ENCODE data around the gene G6PC2. TPM values are rescaled to one million over a fixed set of nuclear protein-coding genes. Genes with fewer than 3 reads are reported as not detected.

The G6PC2 gene
- total RNA-seq, 1 donor from 2014 or later, result not detected

DNA sequence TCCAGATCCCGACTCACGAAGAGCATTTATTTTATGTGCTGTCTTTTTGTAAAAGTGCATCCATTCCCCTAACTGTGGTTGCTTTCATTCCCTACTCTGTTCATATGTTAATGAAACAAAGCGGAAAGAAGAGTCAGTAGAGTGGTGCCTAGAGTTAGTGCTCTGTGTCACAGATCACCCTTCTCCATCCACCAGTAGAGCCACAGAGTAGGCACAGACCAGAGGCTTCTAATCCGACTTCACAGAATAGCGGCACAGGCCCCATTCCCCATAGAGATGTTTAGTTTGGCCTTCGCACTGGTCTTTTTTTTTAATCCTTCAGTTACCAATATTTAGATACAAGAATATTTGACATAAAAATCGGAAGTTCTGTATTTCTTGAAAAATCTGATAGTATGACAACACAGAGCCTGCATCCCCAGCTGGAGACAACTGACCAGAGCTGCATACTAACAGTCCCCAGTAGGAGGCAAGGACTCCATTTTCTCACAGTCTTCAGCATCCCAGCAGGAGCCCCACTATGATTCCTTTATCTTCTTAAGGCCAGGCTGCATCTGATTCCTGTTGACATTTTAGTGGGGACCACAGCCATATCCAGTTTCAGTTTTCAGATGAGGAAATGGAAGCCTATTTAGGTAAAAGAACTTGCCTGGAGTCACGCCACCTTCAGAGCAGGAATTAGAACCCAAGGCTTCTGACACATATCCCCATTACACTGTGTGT lies 7.0 kb downstream of the G6PC2 start:
- no peak overlapping the region for H3K27ac ChIP-seq
- H3K9me3 ChIP-seq, result no peaks in the 10 kb centered on the region
- H3K36me3 ChIP-seq, result no peaks in the 10 kb centered on the region
- H3K4me1 ChIP-seq, result no peaks in the 10 kb centered on the region
- H3K27me3 ChIP-seq, result no peaks in the 10 kb centered on the region
- no peak for DNase-seq (ENCODE audit: low spot score in 2 of 2)
- H3K4me3 ChIP-seq, result no peak overlapping the region
- intact Hi-C loops (cut with DNase I), result no loop called here
- TF ChIP-seq, protein P1, sequence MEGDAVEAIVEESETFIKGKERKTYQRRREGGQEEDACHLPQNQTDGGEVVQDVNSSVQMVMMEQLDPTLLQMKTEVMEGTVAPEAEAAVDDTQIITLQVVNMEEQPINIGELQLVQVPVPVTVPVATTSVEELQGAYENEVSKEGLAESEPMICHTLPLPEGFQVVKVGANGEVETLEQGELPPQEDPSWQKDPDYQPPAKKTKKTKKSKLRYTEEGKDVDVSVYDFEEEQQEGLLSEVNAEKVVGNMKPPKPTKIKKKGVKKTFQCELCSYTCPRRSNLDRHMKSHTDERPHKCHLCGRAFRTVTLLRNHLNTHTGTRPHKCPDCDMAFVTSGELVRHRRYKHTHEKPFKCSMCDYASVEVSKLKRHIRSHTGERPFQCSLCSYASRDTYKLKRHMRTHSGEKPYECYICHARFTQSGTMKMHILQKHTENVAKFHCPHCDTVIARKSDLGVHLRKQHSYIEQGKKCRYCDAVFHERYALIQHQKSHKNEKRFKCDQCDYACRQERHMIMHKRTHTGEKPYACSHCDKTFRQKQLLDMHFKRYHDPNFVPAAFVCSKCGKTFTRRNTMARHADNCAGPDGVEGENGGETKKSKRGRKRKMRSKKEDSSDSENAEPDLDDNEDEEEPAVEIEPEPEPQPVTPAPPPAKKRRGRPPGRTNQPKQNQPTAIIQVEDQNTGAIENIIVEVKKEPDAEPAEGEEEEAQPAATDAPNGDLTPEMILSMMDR (IDR thresholded peaks at IDR 0.05), result no peak

DNA sequence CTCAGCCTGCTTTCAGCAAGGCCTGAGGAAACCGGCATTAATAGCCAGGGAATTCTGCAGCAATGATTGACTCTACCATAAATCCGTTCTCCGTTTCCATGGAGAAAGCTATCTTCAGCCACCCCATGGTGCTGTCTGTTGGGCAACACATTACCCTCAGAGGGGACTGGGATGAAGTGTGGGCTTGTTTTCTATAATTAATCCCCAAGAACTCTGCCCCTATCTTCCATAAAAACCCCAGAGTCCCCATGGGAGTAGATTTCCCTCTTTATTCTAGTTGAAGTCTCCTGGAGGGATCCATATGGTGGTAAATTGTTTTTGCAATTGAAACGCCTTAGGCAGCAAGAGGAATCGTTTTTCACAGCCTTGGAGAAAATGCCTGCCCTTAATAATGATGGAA lies 9.2 kb downstream of the G6PC2 start:
- intact Hi-C loops (cut with DNase I), result loop anchor here (10.0 kb wide), 1 partner anchor 566 kb away; no protein-coding TSS in a partner anchor
- H3K27ac ChIP-seq, result no peak overlapping the region
- H3K4me1 ChIP-seq, result no peaks in the 10 kb centered on the region
- TF ChIP-seq, protein P1 (IDR thresholded peaks at IDR 0.05), result no peak
- no peaks in the 10 kb centered on the region for H3K27me3 ChIP-seq
- no peaks in the 10 kb centered on the region for H3K36me3 ChIP-seq
- DNase-seq (ENCODE audit: low spot score in 2 of 2), result no peak
- H3K9me3 ChIP-seq, result no peaks in the 10 kb centered on the region
- no peak overlapping the region for H3K4me3 ChIP-seq

DNA sequence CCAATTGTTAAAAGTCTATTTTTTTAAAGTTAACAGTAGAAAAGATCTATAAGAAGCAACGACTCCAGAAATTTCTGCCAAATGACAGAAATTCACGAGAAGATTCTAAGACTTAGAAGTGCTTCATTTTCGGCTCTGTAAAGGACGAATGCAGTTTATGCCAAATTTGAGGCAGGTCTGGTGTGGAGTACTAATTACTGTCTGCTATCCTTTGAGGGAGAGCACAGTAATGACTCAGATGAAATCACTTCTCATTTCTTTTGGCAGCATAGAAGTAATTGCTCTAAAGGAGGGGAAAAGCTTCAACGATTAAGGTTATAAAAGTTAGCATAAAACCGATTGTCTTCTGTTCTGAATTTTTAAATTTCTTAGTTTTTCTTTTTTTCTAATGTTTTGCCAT lies 11.4 kb downstream of the G6PC2 start:
- intact Hi-C loops (cut with DNase I), result loop anchor here (10.0 kb wide), 1 partner anchor 568 kb away; no protein-coding TSS in a partner anchor
- TF ChIP-seq, protein P1 (IDR thresholded peaks at IDR 0.05), result no peak
- no peak for DNase-seq (ENCODE audit: low spot score in 2 of 2)
- H3K36me3 ChIP-seq, result no peaks in the 10 kb centered on the region
- no peaks in the 10 kb centered on the region for H3K9me3 ChIP-seq
- H3K4me3 ChIP-seq, result no peak overlapping the region
- H3K27ac ChIP-seq, result no peak overlapping the region
- no peaks in the 10 kb centered on the region for H3K27me3 ChIP-seq
- no peaks in the 10 kb centered on the region for H3K4me1 ChIP-seq

DNA sequence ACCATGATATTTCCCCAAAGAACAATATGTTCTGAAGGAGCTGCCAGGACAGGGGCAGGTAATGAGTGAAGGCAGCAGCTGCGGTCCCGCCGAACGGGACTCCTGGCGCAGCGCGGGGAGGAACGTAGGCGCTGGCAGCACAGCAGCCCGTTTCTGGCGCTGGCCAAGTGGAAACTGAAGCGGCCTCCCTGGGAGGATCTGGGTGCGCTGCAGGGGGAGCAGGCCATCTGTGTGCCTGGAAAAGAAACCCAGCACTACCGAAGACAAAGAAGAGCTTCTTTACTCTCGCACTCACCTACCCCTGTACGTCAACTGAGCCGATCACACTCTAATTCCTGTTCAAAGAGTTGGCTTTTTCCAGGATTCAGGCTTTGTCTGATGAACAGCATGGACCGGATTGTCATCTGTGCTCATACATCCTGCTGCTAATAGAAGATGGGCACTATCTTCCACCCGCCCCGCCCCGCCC lies 11.8 kb downstream of the G6PC2 start:
- DNase-seq (ENCODE audit: low spot score in 2 of 2), result no peak
- Histone ChIP-seq H3K27me3 (no peaks in the 10 kb centered on the region), H3K9me3 (no peaks in the 10 kb centered on the region), H3K27ac (no peak overlapping the region), H3K4me1 (no peaks in the 10 kb centered on the region), H3K4me3 (no peak overlapping the region), H3K36me3 (no peaks in the 10 kb centered on the region)
- TF ChIP-seq, protein P1 (IDR thresholded peaks at IDR 0.05), result no peak
- intact Hi-C loops (cut with DNase I), result loop anchor here (10.0 kb wide), 1 partner anchor 568 kb away; no protein-coding TSS in a partner anchor

DNA sequence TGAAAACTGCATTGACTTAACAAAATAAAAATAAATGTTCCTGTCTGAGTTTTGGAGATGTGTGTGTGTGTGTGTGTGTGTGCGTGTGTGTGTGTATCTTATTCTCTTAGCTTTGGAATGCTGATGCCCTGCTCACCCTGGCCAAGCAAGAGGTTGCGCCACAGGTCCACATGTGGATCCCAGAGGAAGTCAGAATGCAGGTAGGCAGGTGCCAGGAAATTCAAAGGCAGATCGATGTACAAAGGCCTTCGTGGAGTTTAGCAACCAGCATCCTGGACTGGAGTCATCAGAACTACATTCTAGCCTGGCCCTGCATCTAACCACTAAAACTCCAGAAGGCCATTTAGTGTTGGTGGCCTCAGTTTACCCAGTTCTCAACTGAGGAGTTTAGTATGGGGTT lies 12.4 kb downstream of the G6PC2 start:
- Histone ChIP-seq H3K27me3 (no peaks in the 10 kb centered on the region), H3K9me3 (no peaks in the 10 kb centered on the region), H3K36me3 (no peaks in the 10 kb centered on the region), H3K4me1 (no peaks in the 10 kb centered on the region), H3K4me3 (no peak overlapping the region), H3K27ac (no peak overlapping the region)
- no peak for DNase-seq (ENCODE audit: low spot score in 2 of 2)
- intact Hi-C loops (cut with DNase I), result loop anchor here (10.0 kb wide), 1 partner anchor 569 kb away; no protein-coding TSS in a partner anchor
- TF ChIP-seq, protein P1 (IDR thresholded peaks at IDR 0.05), result no peak

Data from ascending aorta (tissue), 2 donors.